ENCODE measurements around the gene CDH5. TPM values are rescaled to one million over a fixed set of nuclear protein-coding genes. Genes with fewer than 3 reads are reported as not detected.
A peak's percentile ranks its signal among the peaks of the same experiment; 100 is the strongest.

Gene CDH5
- total and polyA plus RNA-seq, 2 of the 8 experiments (the other 6 are each of a cell fraction or from before 2014, with no cell fraction given), result 0.32 TPM

DNA sequence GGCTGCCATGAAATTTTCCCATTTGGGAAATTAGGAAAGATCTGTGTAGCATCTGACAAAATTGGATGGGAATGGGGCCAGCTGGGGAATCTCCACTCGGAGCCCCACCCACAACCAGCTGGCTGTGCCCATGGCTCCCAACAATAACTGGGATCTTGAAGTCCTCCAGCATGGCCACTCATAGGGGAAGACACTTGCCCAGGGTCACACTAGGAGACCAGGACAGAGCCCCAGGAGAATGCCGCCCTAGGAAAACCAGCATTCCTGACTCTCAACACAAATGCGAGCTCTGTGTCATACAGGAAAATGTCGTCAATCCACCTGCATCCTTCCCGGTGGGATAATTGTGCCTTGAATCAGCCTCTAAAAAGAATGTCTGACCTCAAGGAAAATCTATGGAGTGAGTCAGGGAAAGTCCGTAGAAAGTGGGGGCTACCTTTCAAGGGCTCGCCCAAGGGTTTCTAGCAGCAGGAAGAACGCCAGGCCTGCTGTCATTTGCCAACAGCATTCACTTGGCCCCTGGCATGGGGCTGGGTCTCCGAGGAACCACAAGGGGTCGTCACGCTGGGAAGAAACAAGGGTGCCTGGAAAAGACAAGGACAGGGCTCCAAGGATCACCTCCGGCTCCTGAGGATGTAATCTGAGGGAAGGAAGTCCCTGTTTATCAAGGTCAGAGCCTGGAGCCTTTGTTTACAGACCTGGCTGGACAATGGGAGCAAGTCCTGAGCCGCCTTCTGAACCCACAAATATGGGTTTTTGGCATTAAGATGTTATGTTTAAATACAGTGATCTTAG is 15.9 kb downstream of the CDH5 start:
- Histone ChIP-seq H4K20me1 (replicated peaks in 1 of 2; ENCODE audit: control insufficient read depth in 1 of 2, insufficient read depth in 2 of 2, low read length in 2 of 2) (peaks cover 0 to 3% of the 10 kb centered on the region in 2 experiments), H3K36me3 (ENCODE audit: control insufficient read depth in 2 of 4, insufficient read depth in 4 of 4, low read length in 3 of 4) (no peaks in the 10 kb centered on the region), H2BK15ac (ENCODE audit: low read length) (no peak overlapping the region), H2BK120ac (replicated peaks; ENCODE audit: low read depth, low read length) (no peak overlapping the region), H4K91ac (replicated peaks; ENCODE audit: insufficient read length, low read length) (no peak overlapping the region), H3K14ac (ENCODE audit: insufficient read length) (no peak overlapping the region), H3K27ac (ENCODE audit: low read depth, low read length) (no peak overlapping the region), H3K79me2 (ENCODE audit: control insufficient read depth in 1 of 2, insufficient read depth in 2 of 2, low read length in 2 of 2) (no peaks in the 10 kb centered on the region), H2BK20ac (ENCODE audit: low read length) (no peak overlapping the region), H2AK5ac (ENCODE audit: low read depth, low read length) (no peak overlapping the region), H3K27me3 (replicated peaks in 1 of 4; ENCODE audit: control insufficient read depth in 3 of 4, extremely low read depth in 1 of 4, insufficient read depth in 3 of 4, low read length in 3 of 4) (no peaks in the 10 kb centered on the region), H3K18ac (ENCODE audit: extremely low read depth, low read length) (no peak overlapping the region), H3K23ac (ENCODE audit: insufficient read length) (no peak overlapping the region), H4K5ac (ENCODE audit: insufficient read length, low read depth, low read length) (no peak overlapping the region), H3K23me2 (ENCODE audit: low read depth, low read length) (peaks cover 10% of the 10 kb centered on the region; the same call in 1 of the 2 replicates), H3K4me3 (ENCODE audit: extremely low read depth in 1 of 4, insufficient read depth in 2 of 4, low read depth in 3 of 4, low read length in 4 of 4) (no peak overlapping the region), H4K8ac (ENCODE audit: extremely low read depth, insufficient read depth, low read length) (peak overlapping the region; percentile 4; the same call in 1 of the 2 replicates), H3K4me1 (replicated peaks in 1 of 4; ENCODE audit: control insufficient read depth in 3 of 4, insufficient read depth in 4 of 4, low read length in 3 of 4) (peaks cover 0 to 3% (median 0%) of the 10 kb centered on the region in 4 experiments; a peak in 3 of 7 replicates), H2BK5ac (ENCODE audit: low read depth, low read length) (no peak overlapping the region), H3K4me2 (ENCODE audit: insufficient read depth in 1 of 2, low read depth in 2 of 2, low read length in 2 of 2) (no peak overlapping the region), H2AFZ (ENCODE audit: low read length) (0 out of 2 replicates have a peak overlapping the region, but pooled peaks have one; percentile 19), H3K4ac (replicated peaks; ENCODE audit: insufficient read length, low read depth, low read length) (no peak overlapping the region), H3K79me1 (ENCODE audit: low read depth, low read length) (no peaks in the 10 kb centered on the region), H3K9ac (replicated peaks in 1 of 4; ENCODE audit: extremely low read depth in 1 of 4, low read depth in 3 of 4, low read length in 3 of 4) (no peak overlapping the region), H3K56ac (replicated peaks; ENCODE audit: insufficient read length, low read depth, low read length) (no peak overlapping the region), H3K9me3 (ENCODE audit: insufficient read depth in 2 of 2, low read depth in 1 of 2, low read length in 1 of 2) (no peaks in the 10 kb centered on the region), H2BK12ac (ENCODE audit: low read depth, low read length) (no peak overlapping the region)
- peak in 2 of 3 experiments; percentile 21 to 29; a peak in 3 of 4 replicates for TF ChIP-seq CTCF (IDR thresholded peaks at IDR 0.05; ENCODE audit: control extremely low read depth in 1 of 3, insufficient read depth in 1 of 3, low read depth in 1 of 3, low read length in 3 of 3)
- no peak for TF ChIP-seq TEAD4 (IDR thresholded peaks at IDR 0.05; ENCODE audit: low read depth, low read length)
- no peak for FAIRE-seq
- WGBS, 2 experiments (ENCODE audit: extremely low coverage in 1 of 2, insufficient coverage in 1 of 2, insufficient read length in 1 of 2, insufficient replicate concordance in 2 of 2, low coverage in 1 of 2, low lambda C conversion rate in 2 of 2, missing lambda C conversion rate in 1 of 2), result 81% methylated on average over 13 of the region's 13 CpGs; no CpG with 5 or more reads in 1 of the 2 experiments
- CTCF ChIA-PET (ENCODE audit: partially characterized antibody), result interaction anchor here (0.7 to 1.6 kb wide), 5 partner anchors 11 to 25 kb away, joined by 3 to 6 read pairs (median 4); no protein-coding TSS in a partner anchor
- POLR2A ChIA-PET (ENCODE audit: partially characterized antibody), result no interaction called here
- peak in 1 of 2 experiments; percentile 53 for DNase-seq (ENCODE audit: low read depth in 1 of 2, low spot score in 2 of 2)
